DND-41 (cell line): ENCODE measurements around the gene SNCA.

Source experiments
- ATAC-seq: fragments of 200-7000 bp; cut with Tn5 transposase; 3 replicates; pipeline ENCODE4 v1.9.1; 2021; ENCODE audit warnings: low read depth; ENCODE audit not compliant: insufficient read depth
- DNase-seq: peaks from one replicate; pipeline ENCODE4 v3.0.0-alpha.2; 2020
- H2AFZ ChIP-seq: 2 replicates; pipeline ENCODE4 v1.6.0; 2012; ENCODE audit warnings: low read depth, low read length
- H3K27ac ChIP-seq: 2 replicates; pipeline ENCODE4 v1.5.1; 2012; ENCODE audit warnings: low read length, inconsistent platforms
- H3K27me3 ChIP-seq: fragments of 200-600 bp; sonication (generic); 2 replicates; pipeline ENCODE4 v1.6.0; 2012; ENCODE audit warnings: low read length, mild to moderate bottlenecking, inconsistent platforms; ENCODE audit not compliant: insufficient read depth, poor library complexity
- H3K36me3 ChIP-seq: 2 replicates; pipeline ENCODE4 v1.5.1; 2012; ENCODE audit warnings: low read length, inconsistent platforms; ENCODE audit not compliant: insufficient read depth
- H3K4me1 ChIP-seq: 2 replicates; pipeline ENCODE4 v1.5.1; 2012; ENCODE audit warnings: mild to moderate bottlenecking, low read length; ENCODE audit not compliant: insufficient read depth
- H3K4me2 ChIP-seq: 2 replicates; pipeline ENCODE4 v1.6.0; 2012; ENCODE audit warnings: mild to moderate bottlenecking, moderate library complexity, low read length, inconsistent platforms; ENCODE audit not compliant: insufficient read depth
- H3K4me3 ChIP-seq, 2 experiments: fragments of 200-600 bp in 1 of 2; shearing (Covaris generic) in 1 of 2; 2 replicates each; pipeline ENCODE4 v1.5.1; 2012 to 2016; ENCODE audit warnings: inconsistent platforms in 2 of 2, low read length in 2 of 2, mild to moderate bottlenecking in 2 of 2, low read depth in 1 of 2, moderate library complexity in 1 of 2
- H3K79me2 ChIP-seq: 2 replicates; pipeline ENCODE4 v1.6.0; 2012; ENCODE audit warnings: low read length, inconsistent platforms; ENCODE audit not compliant: insufficient read depth
- H3K9ac ChIP-seq: 2 replicates; pipeline ENCODE4 v1.6.0; 2012; ENCODE audit warnings: low read depth, mild to moderate bottlenecking, inconsistent platforms, low read length, moderate library complexity
- H3K9me3 ChIP-seq: 2 replicates; pipeline ENCODE4 v1.5.1; 2012; ENCODE audit warnings: low read length, moderate library complexity, mild to moderate bottlenecking, inconsistent platforms; ENCODE audit not compliant: insufficient read depth, severe bottlenecking
- H4K20me1 ChIP-seq: 2 replicates; pipeline ENCODE4 v1.6.0; 2012; ENCODE audit warnings: low read length; ENCODE audit not compliant: insufficient read depth
- CTCF ChIP-seq: IDR thresholded peaks from 2 replicates; pipeline ENCODE4 v1.5.1; 2012; ENCODE audit warnings: borderline replicate concordance, low read length, moderate library complexity, mild to moderate bottlenecking; ENCODE audit not compliant: poor library complexity, severe bottlenecking; ENCODE audit errors: extremely low read depth
- EZH2 ChIP-seq: IDR thresholded peaks from 3 replicates; pipeline ENCODE4 v1.6.1; 2012; ENCODE audit warnings: borderline replicate concordance, low read depth, mild to moderate bottlenecking, moderate library complexity, low read length, inconsistent platforms; ENCODE audit not compliant: severe bottlenecking

The SNCA gene

DNA sequence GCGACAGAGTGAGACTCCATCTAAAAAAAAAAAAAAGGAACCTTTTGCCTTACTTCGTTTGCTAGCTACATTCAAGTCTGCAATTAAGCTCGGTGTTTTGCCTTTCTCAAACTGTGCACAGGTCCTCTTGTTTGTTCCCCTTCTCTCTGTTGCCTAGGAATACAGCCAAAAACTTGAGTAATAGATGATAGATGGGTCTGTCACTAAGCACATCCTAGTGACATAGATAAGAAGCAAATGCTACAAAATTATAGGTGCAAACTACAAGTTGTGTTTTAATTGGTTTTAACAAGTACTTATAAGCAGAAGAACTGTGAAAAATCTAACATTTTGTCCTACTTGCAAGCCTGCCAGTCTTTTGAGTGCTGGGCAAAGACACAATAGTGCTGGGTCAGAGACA, 95.2 kb downstream of the SNCA start:
- Histone ChIP-seq H4K20me1 (no peaks in the 10 kb centered on the region), H3K27ac (no peak overlapping the region), H2AFZ (no peak overlapping the region), H3K36me3 (no peaks in the 10 kb centered on the region), H3K79me2 (no peaks in the 10 kb centered on the region), H3K27me3 (no peaks in the 10 kb centered on the region), H3K4me1 (no peaks in the 10 kb centered on the region), H3K4me2 (no peak overlapping the region), H3K9me3 (no peaks in the 10 kb centered on the region), H3K9ac (no peak overlapping the region), H3K4me3 (no peak overlapping the region)
- TF ChIP-seq CTCF, result no peak
- TF ChIP-seq EZH2, result no peak
- ATAC-seq (no peak), DNase-seq (no peak)

GRCh38 chr4:89739311-89739988, 97.5 kb downstream of the SNCA start:
- Histone ChIP-seq H3K4me1 (no peaks in the 10 kb centered on the region), H3K27ac (no peak overlapping the region), H3K4me2 (no peak overlapping the region), H3K4me3 (no peak overlapping the region), H3K9me3 (no peaks in the 10 kb centered on the region), H2AFZ (no peak overlapping the region), H3K9ac (no peak overlapping the region), H3K27me3 (no peaks in the 10 kb centered on the region), H3K36me3 (no peaks in the 10 kb centered on the region), H3K79me2 (no peaks in the 10 kb centered on the region), H4K20me1 (no peaks in the 10 kb centered on the region)
- DNase-seq (no peak), ATAC-seq (no peak)
- TF ChIP-seq CTCF (no peak), EZH2 (no peak)

- Histone ChIP-seq H3K9ac (no peak overlapping the region), H3K36me3 (no peaks in the 10 kb centered on the region), H3K9me3 (no peaks in the 10 kb centered on the region), H4K20me1 (no peaks in the 10 kb centered on the region), H3K79me2 (no peaks in the 10 kb centered on the region), H3K4me2 (no peak overlapping the region), H3K27ac (no peak overlapping the region), H3K27me3 (no peaks in the 10 kb centered on the region), H3K4me3 (no peak overlapping the region), H2AFZ (no peak overlapping the region), H3K4me1 (no peaks in the 10 kb centered on the region)
- ATAC-seq (no peak), DNase-seq (no peak)
- TF ChIP-seq CTCF (no peak), EZH2 (no peak)
Observed at GRCh38 chr4:89737888-89738287, 99.1 kb downstream of the SNCA start.

DNA sequence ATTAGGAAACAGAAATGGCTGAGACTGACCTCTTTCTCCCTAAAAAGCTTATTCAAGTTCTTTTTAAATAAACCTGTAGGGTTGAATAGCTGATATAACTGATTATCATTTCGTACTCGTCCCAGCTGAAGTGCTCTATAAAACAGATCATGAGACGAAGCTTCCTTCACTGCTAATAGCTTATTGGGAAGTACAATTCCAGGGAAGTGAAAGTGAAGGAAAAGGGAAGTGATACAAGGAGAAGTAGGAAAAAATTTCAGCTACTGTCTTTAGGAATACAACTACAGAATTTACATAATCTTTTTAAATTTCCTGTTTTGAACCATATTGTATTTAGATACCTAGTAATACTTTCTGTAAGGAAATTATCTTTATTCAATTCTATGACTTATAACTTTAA, 103.0 kb downstream of the SNCA start:
- Histone ChIP-seq H2AFZ (no peak overlapping the region), H3K9ac (no peak overlapping the region), H3K4me3 (no peak overlapping the region), H3K27me3 (no peaks in the 10 kb centered on the region), H3K4me2 (no peak overlapping the region), H3K27ac (no peak overlapping the region), H3K36me3 (peaks cover 2% of the 10 kb centered on the region; the same call in 1 of the 2 replicates), H3K4me1 (no peaks in the 10 kb centered on the region), H4K20me1 (no peaks in the 10 kb centered on the region), H3K79me2 (no peaks in the 10 kb centered on the region), H3K9me3 (no peaks in the 10 kb centered on the region)
- TF ChIP-seq EZH2 (no peak), CTCF (no peak)
- DNase-seq (no peak), ATAC-seq (no peak)
